GM19099 (cell line): ENCODE results near the gene ADM2.

ENCODE experiments used
- POLR2A ChIP-seq: IDR thresholded peaks from 3 replicates; pipeline ENCODE4 v1.6.1; 2011; ENCODE audit warnings: low read depth; ENCODE audit not compliant: insufficient read length; ENCODE audit errors: extremely low read depth

The ADM2 gene

DNA sequence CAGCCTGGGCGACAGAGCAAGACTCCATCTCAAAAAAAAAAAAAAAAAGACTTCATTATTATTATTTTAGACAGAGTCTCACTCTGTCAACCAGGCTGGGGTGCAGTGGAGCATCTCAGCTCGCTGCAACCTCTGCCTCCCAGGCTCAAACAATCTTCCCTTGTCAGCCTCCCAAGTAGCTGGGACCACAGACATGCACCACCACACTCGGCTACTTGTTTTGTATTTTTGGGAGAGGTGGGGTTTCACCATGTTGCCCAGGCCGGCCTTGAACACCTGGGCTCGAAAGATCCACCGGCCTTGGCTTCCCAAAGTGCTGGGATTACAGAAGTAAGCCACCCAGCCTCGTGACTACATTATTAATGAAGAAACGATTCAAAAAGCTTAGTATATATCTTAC is 53.8 kb downstream of the ADM2 start:
- peak; percentile 32 for TF ChIP-seq POLR2A
